ENCODE measurements around the gene BTBD9.
"Not testable (repeated sequence)": the region's sequence is repeated elsewhere in the genome, so short reads cannot be mapped to it uniquely, and the experiment has no call there.

Gene BTBD9

GRCh38 chr6:38387971-38388370 is 251.8 kb downstream of the BTBD9 start:
- no peak for DNase-seq (ENCODE audit: low read depth in 2 of 2)

- DNase-seq (ENCODE audit: low read depth in 2 of 2) = no peak
Measured at GRCh38 chr6:38387461-38387860, 252.3 kb downstream of the BTBD9 start.

DNA sequence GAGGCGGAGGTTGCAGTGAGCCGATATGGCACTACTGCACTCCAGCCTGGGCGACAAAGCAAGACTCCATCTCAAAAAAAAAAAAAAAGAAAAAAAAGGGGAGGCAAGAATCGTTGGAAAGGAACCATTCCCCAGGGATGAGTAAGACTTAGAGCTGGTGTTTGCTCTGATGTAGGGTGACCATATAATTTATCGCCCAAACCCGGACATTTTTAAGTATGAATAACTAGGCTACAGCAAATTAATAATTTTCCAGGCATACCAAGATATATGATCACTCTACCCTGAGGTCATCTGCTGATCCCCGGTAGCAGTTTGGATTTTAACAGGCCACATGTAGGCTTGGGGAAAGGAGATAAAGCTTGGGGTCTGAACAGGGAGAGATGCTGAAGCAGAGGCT is 260.9 kb downstream of the BTBD9 start:
- DNase-seq (ENCODE audit: low read depth in 2 of 2) = no peak

DNA sequence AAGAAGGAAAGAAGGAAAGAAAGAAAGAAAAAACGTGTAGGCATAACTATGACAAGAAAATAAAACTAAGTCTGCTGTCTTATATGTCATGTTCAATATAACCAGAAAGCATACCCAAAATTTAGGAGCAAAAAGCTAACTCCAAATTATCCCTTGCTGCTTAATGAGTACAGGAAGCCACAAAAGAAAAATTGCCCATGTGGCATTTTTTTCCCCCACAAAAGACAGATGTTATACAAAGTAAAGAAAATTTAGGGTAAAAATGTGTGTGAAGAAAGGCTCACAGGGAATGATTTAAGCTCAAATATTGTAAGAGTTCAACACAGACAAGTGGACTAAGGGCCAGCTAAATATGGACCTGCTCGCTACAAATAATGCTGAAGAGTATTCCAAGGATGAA is 263.8 kb downstream of the BTBD9 start:
- no peak for DNase-seq (ENCODE audit: low read depth in 2 of 2)

DNA sequence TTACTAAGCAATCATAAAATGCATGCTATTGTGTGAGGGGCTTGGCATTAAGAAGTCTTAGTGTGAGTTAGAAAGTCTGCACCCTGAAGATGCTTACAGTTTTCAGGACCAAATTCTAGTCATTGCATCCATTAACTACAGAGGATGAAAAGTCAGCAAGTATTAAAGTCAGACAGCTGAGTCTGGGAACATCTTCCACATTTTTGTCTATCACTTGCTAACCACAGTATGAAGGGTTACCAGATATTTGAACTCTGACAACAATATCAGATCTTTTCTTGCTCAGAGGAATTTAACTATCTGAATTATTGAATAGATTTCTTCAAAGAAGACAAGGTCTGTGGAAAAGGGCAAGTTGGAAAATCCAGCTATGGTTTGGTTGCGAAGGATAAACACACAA is 264.4 kb downstream of the BTBD9 start:
- no peak for DNase-seq (ENCODE audit: low read depth in 2 of 2)

- DNase-seq (ENCODE audit: low read depth in 2 of 2) = no peak
Measured at GRCh38 chr6:38371881-38372280, 267.8 kb downstream of the BTBD9 start.

GRCh38 chr6:38370653-38371601 is 268.8 kb downstream of the BTBD9 start:
- DNase-seq (ENCODE audit: low read depth in 2 of 2) = no peak

DNA sequence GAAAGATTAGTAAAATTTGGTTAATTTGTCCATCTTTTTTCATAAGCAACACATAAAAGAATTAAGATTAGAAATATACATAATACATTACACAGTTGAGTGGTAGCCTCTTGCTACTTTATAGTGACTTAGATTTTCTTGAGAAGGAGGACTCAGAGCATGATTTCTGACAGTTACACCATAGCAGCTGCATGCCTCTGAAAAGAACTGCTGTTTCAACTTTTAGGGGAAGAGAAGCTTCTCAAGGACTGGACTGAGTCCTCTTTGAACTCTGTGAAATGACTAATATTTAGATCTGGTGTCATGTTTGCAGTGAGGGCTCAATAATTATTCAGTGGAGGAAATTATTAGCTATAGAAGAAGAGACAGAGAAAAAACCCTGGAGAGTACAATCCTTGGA is 272.5 kb downstream of the BTBD9 start:
- DNase-seq (ENCODE audit: low read depth in 2 of 2) = no peak

GRCh38 chr6:38366234-38366633 is 273.5 kb downstream of the BTBD9 start:
- DNase-seq (ENCODE audit: low read depth in 2 of 2) = no peak

DNA sequence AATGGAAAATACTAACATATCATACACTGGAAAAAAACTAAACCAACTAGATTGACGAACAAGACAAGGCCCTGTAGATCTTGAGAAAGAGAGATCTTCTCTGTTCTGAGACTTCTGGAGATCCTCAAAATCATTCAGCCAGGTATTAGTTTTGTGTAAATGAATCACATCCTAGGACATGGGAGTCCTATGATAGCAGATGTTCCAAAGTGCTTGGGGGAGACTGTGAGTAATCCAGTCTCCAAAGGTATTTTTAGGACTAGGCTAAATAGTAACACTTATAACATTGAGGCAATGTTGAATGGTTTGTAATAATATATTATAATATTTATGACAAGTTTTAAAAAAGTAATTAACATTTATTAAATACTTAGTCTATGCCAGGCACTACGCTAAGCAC is 275.0 kb downstream of the BTBD9 start:
- no peak for DNase-seq (ENCODE audit: low read depth in 2 of 2)

- DNase-seq (ENCODE audit: low read depth in 2 of 2) = no peak
Measured at GRCh38 chr6:38364127-38364526, 275.6 kb downstream of the BTBD9 start.

DNA sequence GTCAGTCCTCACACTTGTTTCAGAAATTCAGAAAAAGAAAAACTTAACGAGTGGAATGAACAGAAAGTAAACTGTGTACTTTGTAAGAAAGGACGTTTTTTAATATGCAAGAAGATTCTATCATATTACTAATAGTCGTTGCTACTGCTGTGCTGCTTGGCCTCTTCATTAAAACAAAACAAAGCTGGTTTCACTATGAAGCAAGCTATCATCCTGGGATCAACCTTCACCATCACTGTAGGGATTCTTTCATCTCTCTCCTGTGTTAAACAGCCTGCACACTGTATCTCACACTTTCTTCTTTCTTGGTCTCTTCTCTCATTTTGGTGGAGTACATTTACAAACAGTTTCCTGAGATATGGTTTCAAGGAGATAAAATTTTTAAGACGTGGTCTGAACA is 284.2 kb downstream of the BTBD9 start:
- DNase-seq (ENCODE audit: low read depth in 2 of 2) = no peak

GRCh38 chr6:38354905-38355304 is 284.8 kb downstream of the BTBD9 start:
- no peak for DNase-seq (ENCODE audit: low read depth in 2 of 2)

DNA sequence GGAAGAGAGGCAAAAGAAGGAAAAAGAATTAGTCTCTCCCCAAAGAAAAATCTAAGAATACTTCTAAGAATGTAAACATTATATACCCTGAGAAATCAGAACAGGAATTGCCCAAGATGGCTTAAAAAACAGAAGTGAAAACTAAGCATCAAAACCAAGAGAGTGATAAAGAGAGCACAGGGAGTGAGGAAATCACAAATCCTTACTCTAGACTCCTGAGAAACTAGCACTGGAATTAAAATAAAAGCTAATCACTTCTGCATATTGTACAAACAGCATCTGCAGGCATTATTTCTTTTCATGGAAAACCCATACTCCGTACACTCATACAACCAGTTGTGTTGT is 285.7 kb downstream of the BTBD9 start:
- no peak for DNase-seq (ENCODE audit: low read depth in 2 of 2)

DNA sequence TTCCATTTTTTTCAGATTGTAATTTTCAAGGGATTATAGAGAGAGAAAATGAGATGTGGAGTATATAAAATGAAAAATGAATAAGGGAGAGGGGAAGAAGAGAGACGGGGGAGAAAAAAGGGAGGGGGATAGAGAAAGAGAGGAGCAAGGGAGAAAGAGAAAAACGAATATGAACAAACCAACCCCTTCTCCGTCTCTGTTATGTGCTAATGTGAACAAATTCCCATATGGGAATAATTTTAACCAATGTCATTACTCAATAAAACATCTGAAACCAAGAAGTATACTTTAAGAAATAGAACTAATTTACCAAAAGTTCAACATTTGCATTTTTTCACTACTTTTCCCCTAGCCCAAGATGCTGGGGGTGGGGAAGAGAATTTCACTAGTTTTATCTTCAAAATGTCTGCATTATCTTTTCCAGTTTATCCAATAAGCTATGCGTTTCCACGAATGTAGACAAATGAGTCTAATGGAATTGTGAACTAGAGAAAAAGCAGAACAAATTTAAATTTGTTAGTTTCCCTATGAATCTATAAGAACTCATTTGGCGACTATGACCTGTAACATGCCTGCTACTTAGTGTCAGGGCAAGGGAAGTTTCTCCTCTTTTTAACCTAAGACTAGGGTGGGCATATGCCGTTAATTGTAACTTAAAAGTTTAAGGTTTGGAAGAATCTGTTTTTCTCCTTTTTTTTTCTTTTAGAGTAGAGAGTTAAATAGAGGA is 286.3 kb downstream of the BTBD9 start:
- DNase-seq (ENCODE audit: low read depth in 2 of 2) = no peak

GRCh38 chr6:38352636-38353035 is 287.1 kb downstream of the BTBD9 start:
- DNase-seq (ENCODE audit: low read depth in 2 of 2) = no peak

DNA sequence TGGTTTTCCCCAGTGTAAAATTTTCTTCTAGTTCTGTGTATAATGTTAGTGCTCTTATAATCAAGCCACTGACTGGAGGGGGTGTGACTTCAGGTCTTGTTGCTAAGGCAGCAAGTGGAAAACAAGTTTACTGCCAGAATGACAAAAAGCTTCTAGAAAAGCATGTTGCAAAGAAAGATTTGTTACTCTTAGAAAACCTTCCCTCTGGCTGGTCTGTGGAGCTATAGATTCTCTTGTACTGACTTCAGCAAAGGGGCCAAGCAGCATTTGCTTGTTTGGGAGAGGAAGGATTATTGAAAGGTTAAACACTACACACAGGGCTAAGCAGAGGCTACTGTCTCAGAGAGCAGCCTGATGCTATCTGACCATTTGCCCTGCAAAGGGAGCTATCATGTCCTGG is 288.8 kb downstream of the BTBD9 start:
- DNase-seq (ENCODE audit: low read depth in 2 of 2) = no peak

- no peak for DNase-seq (ENCODE audit: low read depth in 2 of 2)
Measured at GRCh38 chr6:38350220-38350619, 289.5 kb downstream of the BTBD9 start.

DNA sequence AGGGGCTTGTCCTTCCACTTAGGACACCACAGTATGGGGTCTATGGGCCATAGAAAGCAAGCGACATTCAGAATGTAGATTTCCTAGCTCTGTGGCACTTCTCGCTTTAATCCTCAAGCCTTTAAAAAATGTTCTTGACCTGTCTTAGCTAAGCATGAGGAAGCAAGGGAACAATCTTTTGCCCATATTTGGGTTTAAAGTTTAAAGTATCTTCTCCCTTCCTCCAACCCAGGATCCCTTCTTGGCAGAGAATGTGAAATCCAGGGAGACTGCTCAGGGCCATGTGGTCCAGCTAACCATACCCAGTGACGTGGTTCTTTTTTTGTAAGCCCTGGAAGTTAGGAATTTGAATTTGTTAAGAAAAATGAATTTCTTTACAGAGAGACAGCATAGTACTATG is 289.9 kb downstream of the BTBD9 start:
- DNase-seq (ENCODE audit: low read depth in 2 of 2) = no peak

GRCh38 chr6:38349221-38349620 is 290.5 kb downstream of the BTBD9 start:
- DNase-seq (ENCODE audit: low read depth in 2 of 2) = no peak

DNA sequence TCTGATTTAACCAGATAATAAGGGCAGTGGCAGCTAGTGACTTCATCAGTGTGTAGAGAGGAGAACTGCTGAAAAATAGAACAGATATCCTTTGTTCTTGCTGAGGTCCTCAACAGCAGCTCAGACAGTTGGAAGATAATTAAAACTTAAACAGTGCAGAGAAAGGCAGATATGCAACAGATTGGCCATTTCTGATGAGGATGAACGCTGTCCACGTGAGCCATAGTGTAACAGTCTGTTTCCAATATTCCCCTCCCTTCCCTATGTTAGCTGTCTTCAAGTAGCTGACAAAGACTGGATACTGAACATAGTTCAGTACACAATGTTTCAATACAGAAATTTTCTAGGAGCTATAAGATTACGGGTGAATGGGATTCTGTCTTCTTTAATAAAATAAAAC is 291.4 kb downstream of the BTBD9 start:
- no peak for DNase-seq (ENCODE audit: low read depth in 2 of 2)

DNA sequence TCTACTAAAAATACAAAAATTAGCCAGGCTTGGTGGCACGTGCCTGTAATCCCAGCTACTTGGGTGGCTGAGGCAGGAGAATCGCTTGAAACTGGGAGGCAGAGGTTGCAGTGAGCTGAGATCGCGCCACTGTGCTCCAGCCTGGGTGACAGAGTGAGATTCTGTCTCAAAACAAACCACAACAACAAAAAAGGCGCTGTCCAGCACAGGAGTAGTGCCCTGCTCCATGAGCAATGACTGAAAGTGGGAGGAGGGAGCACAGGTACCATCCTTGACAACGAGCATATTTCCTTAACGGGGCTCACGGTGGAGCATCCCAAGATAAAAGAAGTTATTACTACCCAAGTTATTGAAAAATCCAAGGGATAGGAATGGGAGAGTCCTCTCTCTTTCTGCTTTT is 291.9 kb downstream of the BTBD9 start:
- DNase-seq (ENCODE audit: low read depth in 2 of 2) = not testable (repeated sequence)

All from stimulated activated CD8-positive, alpha-beta memory T cell treated with anti-CD3 and anti-CD28 coated beads, Interleukin-7, amount 100 ng/mL, for 4 hours (primary cell).